Adipose tissue (tissue), 3 donors: Measurements from ENCODE around the gene SLC37A1. TPM values are rescaled to one million over a fixed set of nuclear protein-coding genes. Genes with fewer than 3 reads are reported as not detected.

Experiments used
- H3K27ac ChIP-seq: one replicate; pipeline ENCODE4 v1.5.1; 2013; ENCODE audit warnings: low read depth, low read length
- WGBS, 3 donors: extraction: QIAGEN DNeasy Blood & Tissue Kit; methylation state at CpG; one replicate each; pipeline ENCODE4 v1.1.7; 2013; 5-methylcytosine and 5-hydroxymethylcytosine counted together
- polyA plus RNA-seq, 3 donors: library from polyadenylated mRNA; stranded (reverse); fragments of 200-250 nt; gene quantifications; one replicate each; pipeline ENCODE4 v1.2.3, GENCODE V29; 2013
- donor health status: healthy with polysubstance abuse.
- donor health status: Bipolar disorder and iron deficiency.
- donor health status: healthy.

SLC37A1 gene
- polyA plus RNA-seq, 3 donors = 3.7 to 4.6 (median 4.4) TPM

DNA sequence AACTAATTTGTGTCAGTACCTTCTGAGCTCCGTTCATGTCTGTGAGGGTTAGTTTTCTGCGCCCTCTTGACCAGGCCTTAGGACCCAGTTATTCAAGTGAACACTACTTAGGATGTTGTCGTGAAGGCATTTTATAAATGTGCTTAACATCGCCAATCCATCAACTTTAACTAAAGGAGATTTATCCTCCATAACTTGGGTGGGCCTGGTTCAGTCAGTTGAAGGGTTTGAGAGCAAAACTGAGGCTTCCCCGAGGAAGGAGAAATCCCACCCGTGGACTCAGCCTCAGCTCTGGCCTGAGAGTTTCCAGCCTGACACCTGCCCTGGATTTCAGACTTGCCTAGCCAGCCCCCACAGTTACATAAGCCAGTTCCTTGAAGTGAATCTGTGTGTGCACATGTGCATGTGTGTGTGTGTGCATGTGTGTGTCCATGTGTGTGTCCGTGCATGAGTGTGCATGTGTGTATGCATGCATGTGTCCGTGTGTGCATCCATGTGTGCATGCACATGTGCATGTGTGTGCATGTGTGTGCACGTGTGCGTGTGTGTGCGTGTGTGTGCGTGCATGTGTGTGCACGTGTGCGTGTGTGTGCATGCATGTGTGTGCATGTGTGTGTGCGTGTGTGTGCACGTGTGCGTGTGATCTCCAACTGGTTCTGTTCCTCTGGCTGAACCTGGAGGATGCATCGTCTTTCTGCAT is 77.7 kb downstream of the SLC37A1 start:
- WGBS, 3 donors = 70 to 86% (median 79%) methylated on average over 12 to 18 of the region's 18 CpGs
- H3K27ac ChIP-seq = no peak overlapping the region

DNA sequence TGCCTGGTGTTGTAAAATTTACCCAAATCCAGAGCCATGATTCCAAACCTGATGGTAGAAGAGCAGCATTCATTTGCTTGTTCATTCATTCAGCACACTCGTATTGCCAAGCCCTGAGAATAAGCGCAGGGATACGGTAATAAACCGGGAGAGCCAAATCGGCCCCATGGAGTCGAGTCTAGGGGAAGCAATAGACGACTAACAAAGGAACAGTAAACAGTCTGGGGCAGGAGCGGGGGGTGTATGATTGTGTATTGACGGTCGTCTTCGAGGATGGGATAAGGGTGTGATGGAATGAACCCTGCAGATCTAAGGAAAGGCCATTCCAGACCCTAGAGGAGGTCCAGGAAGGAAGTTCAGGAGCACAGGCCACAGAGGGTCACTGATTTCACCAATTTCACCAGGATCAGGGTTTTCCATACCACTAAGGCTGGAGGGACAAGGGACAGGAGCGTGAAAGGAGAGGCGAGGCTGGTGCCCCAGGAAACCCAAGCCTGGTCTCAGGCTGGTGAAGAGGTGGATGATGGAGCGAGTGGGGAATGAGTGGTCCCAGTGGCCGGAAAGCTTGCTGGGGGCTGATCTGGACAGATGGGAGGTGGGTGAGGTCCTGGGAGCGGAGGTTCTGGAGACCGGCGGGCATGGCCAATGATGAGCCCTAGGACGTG is 78.6 kb downstream of the SLC37A1 start:
- 88 to 92% (median 89%) methylated on average over 19 of the region's 19 CpGs for WGBS, 3 donors
- no peak overlapping the region for H3K27ac ChIP-seq

DNA sequence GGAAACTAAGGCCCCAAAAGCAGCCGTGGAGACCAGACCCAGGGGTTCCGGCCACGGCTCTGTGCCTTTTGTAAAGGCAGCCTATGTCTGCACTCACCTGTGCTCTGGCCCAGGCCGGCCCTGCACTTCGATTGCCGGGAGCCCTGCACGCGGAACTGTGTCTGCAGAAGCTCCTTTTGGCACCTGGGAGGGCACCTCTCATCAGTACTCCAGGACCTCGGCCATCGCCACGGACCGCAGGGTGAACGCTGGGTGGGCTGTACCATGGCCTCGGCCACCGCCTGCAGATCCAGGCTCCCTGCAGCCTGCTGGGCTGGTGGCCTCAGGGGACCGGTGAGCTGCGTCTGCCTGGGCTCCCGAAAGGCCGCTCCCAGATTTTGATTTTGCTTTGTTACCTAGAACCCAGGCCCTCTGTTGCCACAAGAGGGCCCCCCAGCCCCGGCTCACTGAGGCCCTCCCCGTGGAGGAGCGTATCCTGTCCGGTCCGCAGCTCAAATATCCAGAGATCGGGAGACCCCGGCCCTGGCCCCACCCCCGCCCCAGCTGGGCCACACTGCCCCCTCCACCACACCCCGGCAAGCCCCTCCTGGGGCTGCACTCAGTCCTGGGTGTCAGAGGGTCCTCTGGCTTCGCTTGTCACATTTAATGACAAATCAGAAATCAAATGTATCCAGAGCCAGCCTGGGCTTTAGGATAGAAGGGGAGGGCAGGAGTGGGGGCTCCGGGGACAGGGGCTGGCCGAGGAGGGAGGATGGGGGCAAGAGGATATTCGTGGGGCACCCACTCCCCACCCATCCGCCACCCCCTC is 79.6 kb downstream of the SLC37A1 start:
- no peak overlapping the region for H3K27ac ChIP-seq
- 20 to 28% (median 26%) methylated on average over 33 of the region's 33 CpGs for WGBS, 3 donors

DNA sequence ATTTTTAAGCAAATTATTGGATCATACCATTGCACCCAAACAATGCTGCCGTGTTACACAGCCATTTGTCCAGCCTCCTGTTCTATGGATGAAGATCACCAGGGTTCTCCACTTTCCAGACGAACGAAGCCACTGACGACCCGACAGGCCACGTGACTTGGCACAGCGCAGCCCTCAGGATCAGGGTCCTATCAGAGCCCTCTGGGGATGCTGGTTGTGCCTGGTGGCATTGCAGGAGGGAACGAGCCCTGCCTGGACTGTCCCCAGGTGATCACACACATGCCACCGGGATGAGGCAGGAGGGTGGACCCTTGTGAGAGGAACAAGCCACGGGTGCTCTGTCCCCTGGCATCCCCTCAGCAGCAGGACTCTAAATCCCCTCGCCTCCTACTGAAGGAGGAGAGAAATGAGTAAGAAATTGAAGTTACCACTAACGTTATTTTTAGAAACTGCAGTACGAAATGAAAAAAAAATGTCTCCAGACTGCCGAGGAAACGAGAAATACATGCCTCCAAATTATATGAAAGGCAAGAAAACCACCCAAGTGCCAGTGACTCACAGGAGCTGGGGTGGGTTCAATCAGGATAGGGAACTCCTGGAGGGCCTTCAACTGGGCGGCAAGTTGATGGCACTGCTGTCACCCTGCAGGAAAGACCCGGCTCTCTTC is 81.1 kb downstream of the SLC37A1 start:
- WGBS, 3 donors = 57 to 71% (median 69%) methylated on average over 17 of the region's 17 CpGs
- no peak overlapping the region for H3K27ac ChIP-seq

DNA sequence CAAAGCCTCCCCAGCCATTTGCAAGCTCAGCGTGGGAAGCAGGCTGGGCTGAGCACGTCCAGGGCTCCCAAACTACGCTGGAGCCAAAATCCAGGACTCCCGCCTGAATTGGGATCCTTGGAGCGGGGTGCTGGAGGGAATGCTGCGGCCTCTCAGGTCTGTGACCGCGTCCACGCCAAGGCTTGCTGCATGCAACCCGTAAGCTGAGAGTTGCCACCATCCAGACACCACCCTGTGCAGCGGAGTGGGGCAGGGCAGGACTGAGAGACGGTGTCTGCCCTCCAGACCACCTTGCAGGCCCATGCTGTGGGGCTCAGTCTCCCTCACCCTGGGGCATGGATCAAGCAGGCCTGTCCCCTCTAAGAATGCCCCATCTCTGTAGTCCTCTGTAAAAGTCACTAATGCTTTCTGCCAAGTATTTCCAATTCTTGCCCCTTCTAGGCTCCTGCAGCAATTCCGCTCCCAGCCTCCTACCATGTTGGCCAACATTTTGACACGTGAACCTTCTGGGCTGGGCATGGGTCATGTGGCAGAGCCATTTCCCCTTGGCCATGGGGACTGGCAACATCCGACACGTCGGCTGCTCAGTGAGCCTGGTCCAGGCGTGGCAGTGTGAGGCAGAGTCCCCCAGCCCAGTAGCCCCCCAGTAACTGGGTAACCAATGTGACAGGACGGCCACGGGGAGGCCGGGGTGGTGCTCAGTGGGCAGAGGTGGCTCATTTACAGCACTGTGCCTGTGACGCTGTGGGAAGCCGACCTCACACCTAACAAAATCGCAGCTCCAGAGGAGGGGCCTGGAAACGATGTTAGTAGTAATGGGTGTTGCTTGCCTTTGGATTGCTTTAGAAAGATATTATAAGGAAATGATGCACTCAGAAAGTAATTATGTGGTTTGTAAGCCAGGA is 81.9 kb downstream of the SLC37A1 start:
- 85 to 91% (median 90%) methylated on average over 25 of the region's 25 CpGs for WGBS, 3 donors
- no peak overlapping the region for H3K27ac ChIP-seq

DNA sequence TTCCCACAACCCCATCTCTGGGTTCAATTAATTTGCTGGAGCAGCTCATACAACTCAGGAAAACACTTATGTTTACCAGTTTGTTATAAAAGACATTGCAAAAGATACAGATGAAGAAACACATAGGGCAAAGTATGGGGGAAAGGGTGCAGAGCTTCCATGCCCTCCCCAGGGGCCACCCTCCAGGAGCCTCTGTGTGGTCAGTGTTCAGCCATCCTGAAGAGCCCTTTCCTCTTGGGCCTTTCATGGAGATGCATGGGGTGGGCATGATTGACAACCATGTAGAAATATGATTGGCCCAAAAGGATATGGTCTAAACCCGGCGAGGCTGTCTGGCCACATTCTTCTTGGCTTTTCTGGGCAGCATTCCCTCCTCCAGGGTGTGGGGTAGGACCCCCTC is 83.0 kb downstream of the SLC37A1 start:
- H3K27ac ChIP-seq = no peak overlapping the region
- WGBS, 3 donors = 58 to 97% (median 89%) methylated on average over 2 of the region's 2 CpGs

DNA sequence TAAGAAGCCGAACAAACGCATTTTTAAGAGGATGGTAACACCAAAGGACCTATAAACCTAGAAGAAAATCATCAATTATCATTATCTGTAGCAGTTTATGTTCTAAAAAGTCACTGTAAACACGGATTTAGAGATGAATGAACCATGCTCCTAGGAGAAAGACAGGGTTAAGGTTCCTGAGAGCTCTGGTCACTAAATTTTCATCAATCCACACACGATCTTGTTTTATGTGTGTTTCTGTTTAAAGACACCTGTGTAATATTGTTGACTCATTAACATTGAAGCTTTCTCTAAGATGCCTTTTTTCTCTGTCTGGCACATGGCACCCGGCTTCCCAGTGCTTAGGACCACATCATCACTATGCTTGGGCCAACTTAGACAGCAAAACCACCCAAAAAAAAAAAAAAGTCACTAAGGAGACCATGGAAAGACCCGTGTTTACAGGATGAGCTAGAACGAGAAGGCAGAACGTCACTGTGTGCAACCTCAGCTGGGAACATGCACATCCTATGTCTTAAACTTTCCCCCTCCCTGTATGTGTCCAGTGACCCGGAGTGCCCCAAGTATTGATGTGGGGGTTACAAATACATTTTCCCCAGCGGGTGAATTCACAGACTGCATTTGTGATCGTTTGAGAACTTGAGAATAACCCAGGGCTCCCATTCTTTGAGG is 84.0 kb downstream of the SLC37A1 start:
- WGBS, 3 donors = 84 to 90% (median 86%) methylated on average over 11 of the region's 11 CpGs

DNA sequence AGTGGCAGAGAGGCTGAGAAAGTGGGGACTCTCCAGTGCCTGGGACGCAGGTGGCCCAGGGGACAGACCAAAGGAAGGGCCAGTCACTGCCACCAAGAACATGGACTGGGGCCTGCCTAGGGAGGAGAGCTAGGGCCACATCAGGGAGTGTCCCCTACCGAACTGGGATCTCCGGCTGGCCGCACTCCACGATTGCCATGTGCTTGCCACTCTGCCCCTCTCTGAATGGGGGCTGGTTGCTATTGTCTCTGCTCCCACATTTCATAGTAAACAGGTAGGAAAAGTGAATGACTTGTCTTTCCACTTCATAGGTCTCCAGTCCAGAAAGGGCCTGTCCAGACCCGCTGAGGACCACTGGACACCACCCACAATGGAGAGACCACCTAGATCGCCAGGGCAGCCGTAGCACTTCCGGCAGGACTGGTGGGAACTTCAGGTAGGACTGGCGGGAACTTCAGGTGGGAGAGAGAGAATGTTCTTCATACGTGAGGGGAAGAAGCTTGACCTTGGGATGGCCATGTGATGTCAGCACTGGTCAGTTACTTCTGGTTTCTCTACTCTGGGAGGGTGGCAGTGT is 84.6 kb downstream of the SLC37A1 start:
- H3K27ac ChIP-seq = no peak overlapping the region
- 90 to 96% (median 93%) methylated on average over 11 of the region's 11 CpGs for WGBS, 3 donors

More for the DNA sequence above, 84.0 kb downstream of the SLC37A1 start:
- no peak overlapping the region for H3K27ac ChIP-seq

DNA sequence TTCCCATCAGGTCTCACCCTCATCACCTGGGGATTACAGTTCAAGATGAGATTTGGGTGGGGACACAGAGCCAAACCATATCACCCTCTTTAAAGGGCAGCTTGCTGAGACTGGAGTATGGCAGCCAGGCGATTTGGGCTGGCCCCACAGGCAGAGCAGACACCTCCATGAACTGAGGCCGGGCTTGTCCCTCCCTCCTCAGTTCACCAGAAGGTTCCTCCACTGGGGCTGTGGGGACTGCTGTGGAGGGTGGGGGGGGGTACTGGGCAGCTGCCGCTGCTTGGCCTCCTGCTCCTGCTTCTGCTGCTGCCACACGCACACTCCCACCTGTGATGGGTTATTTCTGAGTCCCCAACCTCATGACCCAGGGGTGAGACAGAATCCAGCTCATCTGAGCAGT is 85.8 kb downstream of the SLC37A1 start:
- 73 to 94% (median 91%) methylated on average over 4 of the region's 4 CpGs for WGBS, 3 donors
- H3K27ac ChIP-seq = no peak overlapping the region

DNA sequence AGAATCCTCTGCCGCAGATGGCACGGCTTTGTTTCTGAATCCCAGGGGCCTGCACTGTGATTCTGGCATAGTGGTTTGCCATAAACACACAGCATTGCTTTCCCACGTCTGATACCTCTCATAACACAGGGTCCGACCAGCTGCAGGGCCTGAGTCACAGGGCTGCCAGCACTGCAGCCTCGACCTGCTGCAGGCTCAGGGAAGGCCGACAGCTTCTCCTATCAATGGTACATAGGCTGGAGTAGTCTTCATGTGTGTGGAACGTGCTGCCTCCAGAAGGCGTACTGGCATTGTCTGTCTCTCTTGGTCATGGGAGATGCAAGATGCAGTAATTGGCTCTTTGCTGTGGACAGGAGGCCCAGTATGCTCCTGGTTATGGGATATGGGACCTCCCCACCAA is 86.3 kb downstream of the SLC37A1 start:
- no peak overlapping the region for H3K27ac ChIP-seq
- WGBS, 3 donors = 78 to 89% (median 85%) methylated on average over 8 of the region's 8 CpGs

DNA sequence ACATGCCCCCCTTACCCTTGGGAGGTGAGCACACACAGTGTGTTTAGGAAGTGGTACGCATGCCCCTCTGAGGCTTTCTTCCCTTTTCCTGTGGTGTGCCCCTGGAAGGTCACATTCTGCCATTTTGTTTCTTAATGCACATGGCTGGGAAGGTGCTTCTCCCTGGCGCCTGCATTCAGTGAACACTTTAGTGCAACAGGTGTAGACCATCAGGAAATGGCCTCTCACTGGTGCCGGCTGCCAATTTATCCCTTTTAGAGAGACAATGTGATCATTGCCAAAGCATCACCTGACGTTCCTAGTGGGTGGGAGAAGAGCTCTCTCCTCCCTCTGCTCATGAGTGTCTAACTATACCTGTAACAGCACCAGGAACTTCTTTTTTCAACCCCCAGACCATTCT is 88.0 kb downstream of the SLC37A1 start:
- 61 to 77% (median 71%) methylated on average over 4 of the region's 4 CpGs for WGBS, 3 donors
- H3K27ac ChIP-seq = no peak overlapping the region

DNA sequence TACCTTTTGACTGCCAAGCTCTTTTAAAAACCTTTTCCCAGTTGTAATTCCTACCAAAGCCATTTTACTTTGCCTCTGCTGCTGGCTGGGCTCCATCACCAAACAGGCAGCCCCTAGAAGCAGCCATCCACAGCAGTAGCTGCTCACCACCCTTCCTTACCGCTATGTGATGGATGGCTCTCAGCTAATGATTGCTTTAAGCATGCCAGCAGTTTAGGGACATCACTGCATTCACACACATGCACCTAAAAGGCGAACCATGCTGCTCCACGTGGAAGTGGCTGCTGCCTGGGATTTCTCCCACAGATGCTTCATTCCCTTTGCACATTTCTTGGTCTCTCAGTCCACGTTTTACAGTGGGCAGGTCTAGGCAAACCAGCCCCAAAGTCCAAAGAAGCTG is 93.5 kb downstream of the SLC37A1 start:
- WGBS, 3 donors = 59 to 73% (median 64%) methylated on average over 4 of the region's 4 CpGs
- H3K27ac ChIP-seq = no peak overlapping the region

DNA sequence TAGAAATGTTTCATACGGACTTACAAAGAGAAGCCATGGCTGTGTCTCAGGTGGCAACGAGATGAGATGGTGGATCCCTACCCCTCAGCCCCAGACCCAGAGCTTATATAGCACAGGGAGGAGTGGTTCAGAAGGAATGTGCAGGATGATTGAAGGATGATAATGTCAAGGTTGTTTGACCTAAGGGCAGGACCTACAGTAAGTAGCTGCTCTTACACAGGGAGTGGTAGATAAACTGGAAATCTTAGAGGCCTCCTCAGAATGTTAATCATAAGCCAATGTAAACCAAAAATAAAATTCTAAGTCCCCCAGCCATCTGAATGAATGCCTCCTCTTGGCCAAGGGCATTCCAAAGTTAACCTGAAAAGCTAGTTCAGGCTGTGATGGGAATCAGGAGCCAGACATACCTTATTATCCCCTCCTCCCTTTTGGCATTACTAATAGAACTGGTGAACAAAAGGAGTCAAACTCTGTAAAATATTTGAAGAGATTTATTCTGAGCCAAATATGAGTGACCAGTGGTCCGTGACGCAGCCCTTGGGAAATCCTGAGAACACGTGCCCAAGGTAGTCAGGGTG is 94.0 kb downstream of the SLC37A1 start:
- 73 to 81% (median 77%) methylated on average over 5 of the region's 5 CpGs for WGBS, 3 donors
- no peak overlapping the region for H3K27ac ChIP-seq

DNA sequence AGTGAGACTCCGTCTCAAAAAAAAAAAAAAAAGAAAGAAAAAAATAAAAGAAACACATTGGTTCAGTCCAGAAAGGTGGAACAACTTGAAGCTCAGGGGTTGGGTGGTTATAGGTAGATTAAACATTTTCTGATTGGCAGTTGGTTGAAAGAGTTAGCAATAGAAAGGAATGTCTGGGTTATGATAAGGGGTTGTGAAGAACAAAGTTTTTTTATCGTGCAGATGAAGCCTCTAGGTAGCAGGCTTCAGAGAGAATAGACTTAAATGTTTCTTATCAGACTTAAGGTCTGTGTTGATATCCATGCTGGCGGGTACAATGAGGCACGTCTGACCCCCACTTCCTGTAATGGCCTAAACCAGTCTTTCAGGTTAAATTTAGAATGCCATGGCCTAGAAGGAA is 94.8 kb downstream of the SLC37A1 start:
- H3K27ac ChIP-seq = no peak overlapping the region
- WGBS, 3 donors = 57 to 74% (median 70%) methylated on average over 4 of the region's 4 CpGs

DNA sequence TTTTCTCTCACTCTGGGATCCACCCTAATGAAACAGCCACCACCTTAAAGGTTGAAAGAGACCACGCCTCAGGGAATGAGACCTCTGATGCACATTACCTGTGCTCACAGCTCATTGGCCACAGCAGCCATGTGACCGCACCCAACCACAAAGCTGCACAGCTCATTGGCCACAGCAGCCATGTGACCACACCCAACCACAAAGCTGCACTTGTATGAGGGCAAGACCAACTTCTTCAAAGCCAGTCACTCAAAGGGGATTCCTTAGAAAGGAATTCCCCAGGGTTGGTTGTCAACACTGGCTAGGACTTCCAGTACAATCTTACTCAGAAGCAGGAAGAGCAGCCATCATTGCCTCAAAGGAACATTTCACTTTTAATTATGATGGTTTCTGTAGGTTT is 96.2 kb downstream of the SLC37A1 start:
- H3K27ac ChIP-seq = no peak overlapping the region
- WGBS, 3 donors = 87 to 96% (median 94%) methylated on average over 2 of the region's 2 CpGs

DNA sequence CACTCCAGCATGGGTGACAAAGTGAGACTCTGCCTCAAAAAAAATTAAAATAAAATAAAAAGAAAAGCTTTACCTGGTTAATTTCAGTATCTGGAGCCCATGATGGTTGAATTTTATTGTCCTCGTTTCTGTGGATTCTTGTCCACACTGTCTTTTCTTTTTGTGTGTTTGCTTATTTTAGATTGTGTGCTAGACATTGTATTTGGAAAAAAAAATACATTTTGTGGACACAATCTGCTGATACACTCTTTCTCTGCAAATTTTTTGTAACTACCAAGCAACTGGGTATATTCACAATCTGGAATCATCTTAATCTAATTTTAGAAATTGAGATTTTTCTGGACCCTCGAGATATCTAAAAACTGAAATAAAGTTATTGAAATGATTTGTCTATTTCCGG is 98.2 kb downstream of the SLC37A1 start:
- 90 to 93% (median 92%) methylated on average over 3 of the region's 3 CpGs for WGBS, 3 donors
- no peak overlapping the region for H3K27ac ChIP-seq

DNA sequence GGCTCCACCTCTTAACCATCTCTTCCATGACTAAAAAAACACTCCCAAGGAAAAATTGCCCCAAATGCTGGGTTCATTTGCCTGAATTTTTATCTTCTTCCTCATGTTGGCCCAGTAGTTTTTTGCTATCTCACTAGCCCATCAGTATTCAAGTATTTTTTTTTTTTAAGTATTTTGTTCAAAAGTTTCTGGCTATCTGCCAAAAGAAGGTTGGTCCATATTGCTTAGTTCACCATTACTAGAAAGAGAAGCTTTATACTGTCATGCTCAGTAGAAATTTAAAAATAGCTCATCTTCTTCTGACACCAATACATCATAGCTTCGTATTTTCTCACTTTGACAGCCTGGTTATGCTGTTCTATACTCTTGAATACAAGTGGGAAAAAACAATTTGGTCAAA is 98.7 kb downstream of the SLC37A1 start:
- no peak overlapping the region for H3K27ac ChIP-seq
- WGBS, 3 donors = 82 to 97% (median 97%) methylated on average over 1 of the region's 1 CpG
